Nephron (organoid): ENCODE results near the gene PDCD2L.

Source experiments
- H3K27ac Mint-ChIP-seq, 3 experiments: 2 replicates each; pipeline ENCODE4 v1.8.0; 2020; ENCODE audit warnings: mixed read lengths in 3 of 3, mild to moderate bottlenecking in 2 of 3, moderate library complexity in 1 of 3
- H3K27me3 Mint-ChIP-seq: 2 replicates; pipeline ENCODE4 v1.8.0; 2021; ENCODE audit warnings: low read depth, mild to moderate bottlenecking, moderate library complexity, mixed read lengths
- H3K36me3 Mint-ChIP-seq: 2 replicates; pipeline ENCODE4 v1.8.0; 2020; ENCODE audit warnings: low read depth, mixed read lengths
- H3K4me1 Mint-ChIP-seq: 2 replicates; pipeline ENCODE4 v1.8.0; 2020; ENCODE audit warnings: mixed read lengths
- H3K4me3 Mint-ChIP-seq, 3 experiments: 2 replicates each; pipeline ENCODE4 v1.8.0; 2020; ENCODE audit warnings: mild to moderate bottlenecking in 3 of 3, mixed read lengths in 3 of 3, moderate library complexity in 2 of 3
- H3K9me3 Mint-ChIP-seq: 2 replicates; pipeline ENCODE4 v1.8.0; 2020; ENCODE audit warnings: mixed read lengths
- TF ChIP-seq, protein P1 (sequence below), 3 experiments: fragments of 200-600 bp; sonication (generic); IDR thresholded peaks; one replicate each; pipeline ENCODE4 v1.5.0; 2021; ENCODE audit warnings: antibody characterized with exemption in 3 of 3; ENCODE audit not compliant: unreplicated experiment in 3 of 3

Gene PDCD2L

GRCh38 chr19:34429553-34429952 lies 25.4 kb downstream of the PDCD2L start:
- Mint-ChIP-seq H3K27me3 (no peaks in the 10 kb centered on the region), H3K36me3 (peaks cover 33% of the 10 kb centered on the region), H3K4me1 (peaks cover 27% of the 10 kb centered on the region), H3K27ac (no peak overlapping the region), H3K4me3 (peak overlapping the region; percentile 96 to 100 (median 99)), H3K9me3 (no peaks in the 10 kb centered on the region)
- TF ChIP-seq, protein P1, sequence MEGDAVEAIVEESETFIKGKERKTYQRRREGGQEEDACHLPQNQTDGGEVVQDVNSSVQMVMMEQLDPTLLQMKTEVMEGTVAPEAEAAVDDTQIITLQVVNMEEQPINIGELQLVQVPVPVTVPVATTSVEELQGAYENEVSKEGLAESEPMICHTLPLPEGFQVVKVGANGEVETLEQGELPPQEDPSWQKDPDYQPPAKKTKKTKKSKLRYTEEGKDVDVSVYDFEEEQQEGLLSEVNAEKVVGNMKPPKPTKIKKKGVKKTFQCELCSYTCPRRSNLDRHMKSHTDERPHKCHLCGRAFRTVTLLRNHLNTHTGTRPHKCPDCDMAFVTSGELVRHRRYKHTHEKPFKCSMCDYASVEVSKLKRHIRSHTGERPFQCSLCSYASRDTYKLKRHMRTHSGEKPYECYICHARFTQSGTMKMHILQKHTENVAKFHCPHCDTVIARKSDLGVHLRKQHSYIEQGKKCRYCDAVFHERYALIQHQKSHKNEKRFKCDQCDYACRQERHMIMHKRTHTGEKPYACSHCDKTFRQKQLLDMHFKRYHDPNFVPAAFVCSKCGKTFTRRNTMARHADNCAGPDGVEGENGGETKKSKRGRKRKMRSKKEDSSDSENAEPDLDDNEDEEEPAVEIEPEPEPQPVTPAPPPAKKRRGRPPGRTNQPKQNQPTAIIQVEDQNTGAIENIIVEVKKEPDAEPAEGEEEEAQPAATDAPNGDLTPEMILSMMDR (IDR thresholded peaks at IDR 0.05; ENCODE audit: unreplicated experiment in 3 of 3), result no peak

- TF ChIP-seq, protein P1 (IDR thresholded peaks at IDR 0.05; ENCODE audit: unreplicated experiment in 3 of 3), result peak; percentile 42 to 56 (median 51)
- no peaks in the 10 kb centered on the region for H3K27me3 Mint-ChIP-seq
- H3K9me3 Mint-ChIP-seq, result no peaks in the 10 kb centered on the region
- H3K4me1 Mint-ChIP-seq, result peaks cover 27% of the 10 kb centered on the region
- peak overlapping the region; percentile 76 to 96 (median 80) for H3K4me3 Mint-ChIP-seq
- H3K36me3 Mint-ChIP-seq, result peaks cover 39% of the 10 kb centered on the region
- peak overlapping the region in 1 of 3 experiments; percentile 45 for H3K27ac Mint-ChIP-seq
Observed at GRCh38 chr19:34430738-34431625, 26.8 kb downstream of the PDCD2L start.

GRCh38 chr19:34431681-34432402 lies 27.6 kb downstream of the PDCD2L start:
- no peak overlapping the region for H3K4me3 Mint-ChIP-seq
- H3K4me1 Mint-ChIP-seq, result peaks cover 27% of the 10 kb centered on the region
- no peak overlapping the region for H3K27ac Mint-ChIP-seq
- H3K9me3 Mint-ChIP-seq, result no peaks in the 10 kb centered on the region
- H3K36me3 Mint-ChIP-seq, result peaks cover 46% of the 10 kb centered on the region
- H3K27me3 Mint-ChIP-seq, result no peaks in the 10 kb centered on the region
- TF ChIP-seq, protein P1 (IDR thresholded peaks at IDR 0.05; ENCODE audit: unreplicated experiment in 3 of 3), result no peak

DNA sequence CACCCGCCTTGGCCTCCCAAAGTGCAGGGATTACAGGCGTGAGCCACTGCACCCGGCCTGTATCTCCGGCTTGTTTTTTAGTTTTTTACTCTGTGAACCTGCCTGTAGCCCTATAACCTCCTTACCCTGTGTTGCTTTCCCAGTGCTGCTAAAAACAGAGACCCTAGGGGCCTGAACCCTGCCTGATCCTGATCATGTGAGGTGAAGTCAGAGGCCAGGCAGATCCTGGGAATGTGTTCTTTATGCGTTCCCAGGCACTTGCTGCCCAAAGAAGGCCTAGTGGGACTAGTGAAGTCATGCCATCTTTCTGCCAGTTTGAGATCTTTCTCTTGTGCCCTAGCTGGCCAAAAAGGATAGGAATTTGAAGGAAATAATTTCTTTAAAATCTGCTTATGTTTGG lies 28.6 kb downstream of the PDCD2L start:
- no peaks in the 10 kb centered on the region for H3K27me3 Mint-ChIP-seq
- TF ChIP-seq, protein P1 (IDR thresholded peaks at IDR 0.05; ENCODE audit: unreplicated experiment in 3 of 3), result no peak
- no peak overlapping the region for H3K27ac Mint-ChIP-seq

GRCh38 chr19:34436716-34437115 lies 32.5 kb downstream of the PDCD2L start:
- Mint-ChIP-seq H3K4me3 (no peak overlapping the region), H3K27ac (peak overlapping the region in 1 of 3 experiments; percentile 68), H3K4me1 (peaks cover 4% of the 10 kb centered on the region), H3K36me3 (peaks cover 77% of the 10 kb centered on the region), H3K27me3 (no peaks in the 10 kb centered on the region), H3K9me3 (no peaks in the 10 kb centered on the region)
- TF ChIP-seq, protein P1 (IDR thresholded peaks at IDR 0.05; ENCODE audit: unreplicated experiment in 3 of 3), result no peak

More for the DNA sequence above, 28.6 kb downstream of the PDCD2L start:
- peak overlapping the region in 2 of 3 experiments; percentile 17 to 26 for H3K4me3 Mint-ChIP-seq
- peaks cover 52% of the 10 kb centered on the region for H3K36me3 Mint-ChIP-seq
- H3K4me1 Mint-ChIP-seq, result peaks cover 27% of the 10 kb centered on the region
- H3K9me3 Mint-ChIP-seq, result no peaks in the 10 kb centered on the region
